Gastroesophageal sphincter (tissue), 4 donors: ENCODE measurements around the gene SMCHD1. TPM values are rescaled to one million over a fixed set of nuclear protein-coding genes. Genes with fewer than 3 reads are reported as not detected.

Experiments used
- ATAC-seq: fragments of 150-250 bp; one replicate; pipeline ENCODE4 v1.9.1; 2016; ENCODE audit warnings: mild to moderate bottlenecking, moderate library complexity
- H3K27ac ChIP-seq, 4 donors: fragments of 200-600 bp; sonication (generic) in 3 of 4; 1 replicate in 3 of 4; 2 replicates in 1 of 4; pipeline ENCODE4 v1.5.1; 2016 to 2019
- H3K27me3 ChIP-seq: fragments of 200-600 bp; sonication (generic); one replicate; pipeline ENCODE4 v1.5.1; 2019
- H3K36me3 ChIP-seq, 2 donors: fragments of 200-600 bp; sonication (generic); one replicate each; pipeline ENCODE4 v1.5.1; 2019; ENCODE audit warnings: control low read depth in 1 of 2
- H3K4me1 ChIP-seq, 3 donors: fragments of 200-600 bp; sonication (generic); 1 replicate in 2 of 3; 2 replicates in 1 of 3; pipeline ENCODE4 v1.5.1; 2016 to 2019; ENCODE audit warnings: control low read depth in 2 of 3
- H3K4me3 ChIP-seq, 2 donors: fragments of 200-600 bp; sonication (generic); one replicate each; pipeline ENCODE4 v1.5.1; 2019; ENCODE audit warnings: mild to moderate bottlenecking in 1 of 2, moderate library complexity in 1 of 2
- H3K9me3 ChIP-seq, 3 donors: fragments of 200-600 bp; sonication (generic); one replicate each; pipeline ENCODE4 v1.5.1; 2017 to 2019; ENCODE audit warnings: control low read depth in 2 of 3
- EP300 ChIP-seq: sonication (generic); formaldehyde crosslinking; IDR thresholded peaks from one replicate; pipeline ENCODE4 v1.6.1; 2017; ENCODE audit warnings: antibody characterized with exemption, mild to moderate bottlenecking
- POLR2A ChIP-seq, 2 donors: fragments of 450-650 bp; IDR thresholded peaks; one replicate each; pipeline ENCODE4 v1.6.1; 2017; ENCODE audit warnings: antibody characterized with exemption in 2 of 2, mild to moderate bottlenecking in 2 of 2, moderate library complexity in 1 of 2
- POLR2AphosphoS5 ChIP-seq: sonication (generic); formaldehyde crosslinking; IDR thresholded peaks from one replicate; pipeline ENCODE4 v1.6.1; 2017; ENCODE audit warnings: antibody characterized with exemption
- WGBS, 2 donors: methylation state at CpG; one replicate each; pipeline ENCODE4 v1.1.5; 2018; ENCODE audit warnings: low coverage in 1 of 2; 5-methylcytosine and 5-hydroxymethylcytosine counted together
- total RNA-seq, 4 donors: library from RNA; depleted of rRNA; stranded (reverse); fragments of >200 nt; gene quantifications; one replicate each; pipeline ENCODE4 v1.1.0, GENCODE V29; 2016
- TF ChIP-seq, protein P1 (sequence below), 4 experiments: fragments of 200-600 bp in 2 of 4; fragments of 450-650 bp in 2 of 4; sonication (generic) in 1 of 4; IDR thresholded peaks; one replicate each; pipeline ENCODE4 v1.5.1; 2017 to 2019; ENCODE audit warnings: antibody characterized with exemption in 4 of 4, mild to moderate bottlenecking in 2 of 4, moderate library complexity in 2 of 4

SMCHD1 gene
- total RNA-seq, 4 donors from 2014 or later = 49.8 to 85.6 (median 68.0) TPM

DNA sequence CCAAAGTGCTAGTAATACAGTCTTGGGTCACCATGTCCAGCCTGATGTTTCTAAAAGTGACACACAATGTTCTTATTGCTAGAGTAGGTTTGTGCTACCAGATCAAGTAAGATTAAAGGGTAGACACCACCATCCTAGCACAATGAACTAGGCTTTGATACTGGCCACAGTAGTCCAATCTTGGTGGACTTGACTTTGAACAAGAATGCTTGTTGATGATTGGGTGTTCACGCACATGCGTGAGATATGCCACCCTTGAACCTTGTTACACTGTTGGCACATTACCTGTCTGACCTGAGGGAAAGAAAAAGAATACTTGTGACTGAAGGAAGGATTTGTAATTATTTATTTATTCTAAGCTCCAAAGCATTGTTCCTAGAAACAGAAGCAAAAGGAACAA is 119.1 kb downstream of the SMCHD1 start:
- 100% methylated on average over 2 of the region's 2 CpGs; no CpG with 5 or more reads in 1 of the 2 donors for WGBS, 2 donors
- H3K27me3 ChIP-seq = no peaks in the 10 kb centered on the region
- H3K36me3 ChIP-seq = peaks cover 10 to 99% of the 10 kb centered on the region in 2 donors
- no peak overlapping the region for H3K27ac ChIP-seq
- TF ChIP-seq POLR2AphosphoS5 (no peak), POLR2A (IDR thresholded peaks at IDR 0.05) (no peak), EP300 (no peak)
- TF ChIP-seq, protein P1, sequence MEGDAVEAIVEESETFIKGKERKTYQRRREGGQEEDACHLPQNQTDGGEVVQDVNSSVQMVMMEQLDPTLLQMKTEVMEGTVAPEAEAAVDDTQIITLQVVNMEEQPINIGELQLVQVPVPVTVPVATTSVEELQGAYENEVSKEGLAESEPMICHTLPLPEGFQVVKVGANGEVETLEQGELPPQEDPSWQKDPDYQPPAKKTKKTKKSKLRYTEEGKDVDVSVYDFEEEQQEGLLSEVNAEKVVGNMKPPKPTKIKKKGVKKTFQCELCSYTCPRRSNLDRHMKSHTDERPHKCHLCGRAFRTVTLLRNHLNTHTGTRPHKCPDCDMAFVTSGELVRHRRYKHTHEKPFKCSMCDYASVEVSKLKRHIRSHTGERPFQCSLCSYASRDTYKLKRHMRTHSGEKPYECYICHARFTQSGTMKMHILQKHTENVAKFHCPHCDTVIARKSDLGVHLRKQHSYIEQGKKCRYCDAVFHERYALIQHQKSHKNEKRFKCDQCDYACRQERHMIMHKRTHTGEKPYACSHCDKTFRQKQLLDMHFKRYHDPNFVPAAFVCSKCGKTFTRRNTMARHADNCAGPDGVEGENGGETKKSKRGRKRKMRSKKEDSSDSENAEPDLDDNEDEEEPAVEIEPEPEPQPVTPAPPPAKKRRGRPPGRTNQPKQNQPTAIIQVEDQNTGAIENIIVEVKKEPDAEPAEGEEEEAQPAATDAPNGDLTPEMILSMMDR (IDR thresholded peaks at IDR 0.05) = no peak
- no peak overlapping the region for H3K4me3 ChIP-seq
- no peaks in the 10 kb centered on the region for H3K4me1 ChIP-seq
- no peak for ATAC-seq
- no peaks in the 10 kb centered on the region for H3K9me3 ChIP-seq

DNA sequence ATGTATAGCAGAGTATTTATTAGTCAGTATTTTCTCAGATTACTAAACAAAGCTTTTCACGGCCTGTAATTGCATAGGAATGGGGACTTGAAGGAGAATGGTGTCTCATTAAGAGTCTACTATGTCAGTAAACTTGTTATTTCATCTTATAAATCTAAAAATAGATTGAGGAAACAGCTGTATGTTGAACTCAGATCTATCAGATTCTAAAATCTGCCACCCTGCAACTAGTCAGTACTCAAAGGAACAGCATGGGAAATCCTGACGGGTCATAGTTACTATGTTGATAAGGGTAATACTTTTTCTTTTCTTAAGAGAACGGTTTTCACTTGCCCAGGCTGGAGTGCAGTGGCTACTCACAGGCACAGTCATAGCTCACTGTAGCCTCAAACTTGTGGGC is 121.1 kb downstream of the SMCHD1 start:
- Histone ChIP-seq H3K9me3 (no peaks in the 10 kb centered on the region), H3K4me3 (no peak overlapping the region), H3K27ac (no peak overlapping the region), H3K36me3 (peaks cover 10 to 95% of the 10 kb centered on the region in 2 donors), H3K4me1 (no peaks in the 10 kb centered on the region), H3K27me3 (no peaks in the 10 kb centered on the region)
- no peak for ATAC-seq
- WGBS, 2 donors = 72 to 80% methylated on average over 2 to 3 of the region's 3 CpGs
- no peak for TF ChIP-seq EP300
- TF ChIP-seq POLR2AphosphoS5 = no peak
- TF ChIP-seq POLR2A (IDR thresholded peaks at IDR 0.05) = no peak
- TF ChIP-seq, protein P1 (IDR thresholded peaks at IDR 0.05) = no peak

DNA sequence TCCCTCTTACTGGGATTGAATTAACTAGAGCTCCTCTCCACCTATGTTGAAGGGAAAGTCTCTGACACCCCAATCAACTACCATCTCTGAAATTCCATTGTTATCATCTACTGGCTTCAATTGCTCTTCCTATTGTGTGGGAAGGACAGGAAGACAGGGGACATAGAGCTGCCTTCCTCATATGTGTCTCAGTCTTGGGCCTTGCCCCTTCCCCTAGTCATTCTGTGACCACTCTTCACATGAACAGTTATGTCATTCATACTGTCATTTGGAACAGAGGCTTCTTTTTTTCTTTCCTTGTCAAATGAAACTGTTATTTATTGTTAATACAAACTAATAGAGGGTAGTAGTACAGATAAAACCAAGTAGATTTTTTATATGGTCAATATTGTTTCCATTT is 121.7 kb downstream of the SMCHD1 start:
- TF ChIP-seq POLR2A (IDR thresholded peaks at IDR 0.05) = no peak
- TF ChIP-seq, protein P1 (IDR thresholded peaks at IDR 0.05) = no peak
- no peak for TF ChIP-seq EP300
- no peak for TF ChIP-seq POLR2AphosphoS5
- H3K27ac ChIP-seq = no peak overlapping the region
- peaks cover 10 to 93% of the 10 kb centered on the region in 2 donors for H3K36me3 ChIP-seq
- no peaks in the 10 kb centered on the region for H3K27me3 ChIP-seq
- H3K4me1 ChIP-seq = no peaks in the 10 kb centered on the region
- ATAC-seq = no peak
- no peak overlapping the region for H3K4me3 ChIP-seq
- H3K9me3 ChIP-seq = no peaks in the 10 kb centered on the region

DNA sequence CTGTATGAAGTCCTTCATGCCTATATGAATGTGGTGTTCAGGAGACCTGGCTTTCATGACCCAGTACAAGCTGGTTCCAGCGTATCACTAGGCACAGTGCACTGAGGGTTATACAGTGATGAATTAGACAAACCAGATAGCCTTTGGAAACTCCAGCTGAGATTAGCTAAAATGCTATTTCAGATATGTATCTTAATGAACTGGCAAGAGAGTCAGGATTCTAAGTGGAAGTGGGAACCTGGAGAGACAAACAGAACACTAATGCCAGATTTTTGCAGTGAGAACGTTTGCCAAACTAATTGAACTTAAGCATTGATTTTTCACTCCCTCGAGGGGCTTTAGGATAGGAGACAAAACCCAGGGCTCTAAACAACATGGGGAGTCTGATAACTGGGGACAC is 125.2 kb downstream of the SMCHD1 start:
- ATAC-seq = no peak
- Histone ChIP-seq H3K9me3 (no peaks in the 10 kb centered on the region), H3K27me3 (no peaks in the 10 kb centered on the region), H3K4me1 (no peaks in the 10 kb centered on the region), H3K27ac (no peak overlapping the region), H3K36me3 (peaks cover 17 to 87% of the 10 kb centered on the region in 2 donors), H3K4me3 (no peak overlapping the region)
- TF ChIP-seq, protein P1 (IDR thresholded peaks at IDR 0.05) = no peak
- TF ChIP-seq EP300 = no peak
- no peak for TF ChIP-seq POLR2A (IDR thresholded peaks at IDR 0.05)
- no peak for TF ChIP-seq POLR2AphosphoS5
- WGBS, 2 donors = 47 to 68% methylated on average over 2 of the region's 3 CpGs

DNA sequence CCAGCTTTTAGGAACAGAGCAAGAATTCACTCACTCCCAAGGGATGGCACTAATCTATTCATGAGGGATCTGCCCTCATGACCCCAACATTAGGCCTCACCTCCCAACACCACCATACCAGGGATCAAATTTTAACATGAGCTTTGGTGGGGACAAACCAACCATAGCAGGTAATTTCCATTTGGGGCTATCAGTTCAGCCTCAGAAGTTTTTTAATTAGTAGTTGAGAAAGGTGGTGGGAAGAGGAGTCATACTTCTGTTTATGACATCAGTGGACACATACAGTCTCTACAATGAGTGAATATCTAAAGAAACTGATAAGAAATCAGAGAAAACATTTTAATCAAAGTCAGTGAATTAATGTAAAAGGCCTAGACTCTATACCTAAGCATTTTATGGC is 131.7 kb downstream of the SMCHD1 start:
- no peak for TF ChIP-seq EP300
- TF ChIP-seq POLR2A (IDR thresholded peaks at IDR 0.05) = no peak
- no peak for TF ChIP-seq POLR2AphosphoS5
- TF ChIP-seq, protein P1 (IDR thresholded peaks at IDR 0.05) = no peak
- H3K4me3 ChIP-seq = no peak overlapping the region

More for the DNA sequence above, 131.7 kb downstream of the SMCHD1 start:
- no peak for ATAC-seq
- Histone ChIP-seq H3K27ac (no peak overlapping the region), H3K4me1 (no peaks in the 10 kb centered on the region), H3K36me3 (peaks cover 7 to 92% of the 10 kb centered on the region in 2 donors), H3K9me3 (no peaks in the 10 kb centered on the region), H3K27me3 (no peaks in the 10 kb centered on the region)
